H1 (cell line): ENCODE results near the gene MAPK14. TPM values are rescaled to one million over a fixed set of nuclear protein-coding genes. Genes with fewer than 3 reads are reported as not detected.
"Not testable (repeated sequence)": the region's sequence is repeated elsewhere in the genome, so short reads cannot be mapped to it uniquely, and the experiment has no call there.

Source experiments
- CTCF ChIA-PET: fragments of 300-600 bp; sonication (Branson Sonifier 250); formaldehyde crosslinking; loops from one replicate; lab custom pipeline; 2021; ENCODE audit not compliant: partially characterized antibody; lab: Charles Lee
- POLR2A ChIA-PET: fragments of 300-600 bp; sonication (Branson Sonifier 250); formaldehyde crosslinking; loops from one replicate; lab custom pipeline; 2021; ENCODE audit warnings: inconsistent platforms; ENCODE audit not compliant: partially characterized antibody; lab: Charles Lee
- DNase-seq, 2 experiments: peaks; one replicate each; pipeline versions ENCODE4 v3.0.0 to v3.0.0-alpha.2; 2010 to 2022; ENCODE audit warnings: low spot score in 2 of 2, low read depth in 1 of 2, mixed read lengths in 1 of 2
- FAIRE-seq: peaks from 2 replicates; lab custom pipeline; 2011; peaks lifted over from hg19 to GRCh38; lab: Jason Lieb, UNC
- H2AFZ ChIP-seq: 2 replicates; pipeline ENCODE4 v1.8.1; 2012; ENCODE audit warnings: low read length, inconsistent platforms
- H2AK5ac ChIP-seq: 2 replicates; pipeline ENCODE4 v1.6.1; 2013; ENCODE audit warnings: low read depth, low read length
- H2BK120ac ChIP-seq: replicated peaks from 2 replicates; pipeline ENCODE3; 2013; ENCODE audit warnings: low read depth, low read length, inconsistent platforms
- H2BK12ac ChIP-seq: 2 replicates; pipeline ENCODE4 v1.6.1; 2013; ENCODE audit warnings: low read depth, low read length
- H2BK15ac ChIP-seq: 2 replicates; pipeline ENCODE4 v1.6.1; 2013; ENCODE audit warnings: low read length
- H2BK20ac ChIP-seq: 2 replicates; pipeline ENCODE4 v1.6.1; 2013; ENCODE audit warnings: low read length
- H2BK5ac ChIP-seq: 2 replicates; pipeline ENCODE4 v1.6.1; 2013; ENCODE audit warnings: low read depth, low read length
- H3K14ac ChIP-seq: 2 replicates; pipeline ENCODE4 v1.6.1; 2013; ENCODE audit warnings: inconsistent platforms; ENCODE audit not compliant: insufficient read length
- H3K18ac ChIP-seq: 2 replicates; pipeline ENCODE4 v1.6.1; 2013; ENCODE audit warnings: low read length; ENCODE audit errors: extremely low read depth
- H3K23ac ChIP-seq: 2 replicates; pipeline ENCODE4 v1.6.1; 2013; ENCODE audit warnings: inconsistent platforms; ENCODE audit not compliant: insufficient read length
- H3K23me2 ChIP-seq: 2 replicates; pipeline ENCODE4 v1.6.1; 2013; ENCODE audit warnings: low read depth, low read length
- H3K27ac ChIP-seq: 2 replicates; pipeline ENCODE4 v1.6.1; 2011; ENCODE audit warnings: low read depth, low read length, inconsistent platforms
- H3K27me3 ChIP-seq, 4 experiments: replicated peaks in 1 of 4; 1 replicate in 1 of 4; 2 replicates in 3 of 4; pipeline versions ENCODE4 v1.6.1 to v1.8.1; 2011 to 2013; ENCODE audit warnings: low read length in 3 of 4, mild to moderate bottlenecking in 3 of 4, inconsistent platforms in 2 of 4, mixed read lengths in 2 of 4, moderate library complexity in 1 of 4; ENCODE audit not compliant: control insufficient read depth in 3 of 4, insufficient read depth in 3 of 4; ENCODE audit errors: extremely low read depth in 1 of 4
- H3K36me3 ChIP-seq, 4 experiments: 2 replicates each; pipeline versions ENCODE4 v1.6.1 to v1.8.1; 2011 to 2013; ENCODE audit warnings: mild to moderate bottlenecking in 4 of 4, low read length in 3 of 4, moderate library complexity in 2 of 4, control low read depth in 1 of 4, inconsistent platforms in 1 of 4; ENCODE audit not compliant: insufficient read depth in 4 of 4, control insufficient read depth in 2 of 4
- H3K4ac ChIP-seq: replicated peaks from 2 replicates; pipeline ENCODE3; 2013; ENCODE audit warnings: low read length, low read depth, mixed read lengths, inconsistent platforms; ENCODE audit not compliant: insufficient read length
- H3K4me1 ChIP-seq, 4 experiments: replicated peaks in 1 of 4; 1 replicate in 1 of 4; 2 replicates in 3 of 4; pipeline versions ENCODE4 v1.6.1 to v1.8.1; 2011 to 2013; ENCODE audit warnings: low read length in 3 of 4, inconsistent platforms in 2 of 4, mixed read lengths in 1 of 4; ENCODE audit not compliant: insufficient read depth in 4 of 4, control insufficient read depth in 3 of 4
- H3K4me2 ChIP-seq, 2 experiments: 2 replicates each; pipeline versions ENCODE4 v1.6.1 to v1.8.1; 2011 to 2013; ENCODE audit warnings: low read depth in 2 of 2, low read length in 2 of 2, control low read depth in 1 of 2, inconsistent platforms in 1 of 2, mild to moderate bottlenecking in 1 of 2; ENCODE audit not compliant: insufficient read depth in 1 of 2
- H3K4me3 ChIP-seq, 4 experiments: fragments of 200-600, 300-600 bp in 1 of 4; sonication (generic), shearing (Covaris generic), sonication (Bioruptor Twin) in 1 of 4; 2 replicates each; pipeline versions ENCODE4 v1.5.1 to v1.8.1; 2011 to 2016; ENCODE audit warnings: low read length in 4 of 4, low read depth in 3 of 4, control low read depth in 2 of 4, inconsistent platforms in 2 of 4, mild to moderate bottlenecking in 2 of 4, mixed read lengths in 1 of 4, moderate library complexity in 1 of 4; ENCODE audit not compliant: insufficient read depth in 2 of 4; ENCODE audit errors: extremely low read depth in 1 of 4
- H3K56ac ChIP-seq: replicated peaks from 2 replicates; pipeline ENCODE3; 2013; ENCODE audit warnings: low read depth, mild to moderate bottlenecking, mixed read lengths, low read length, inconsistent platforms; ENCODE audit not compliant: insufficient read length
- H3K79me1 ChIP-seq: 2 replicates; pipeline ENCODE4 v1.6.1; 2013; ENCODE audit warnings: low read depth, low read length, control low read depth
- H3K79me2 ChIP-seq, 2 experiments: 2 replicates each; pipeline versions ENCODE4 v1.6.1 to v1.8.1; 2012 to 2013; ENCODE audit warnings: low read length in 2 of 2, mild to moderate bottlenecking in 2 of 2, inconsistent platforms in 1 of 2; ENCODE audit not compliant: insufficient read depth in 2 of 2, control insufficient read depth in 1 of 2
- H3K9ac ChIP-seq, 4 experiments: replicated peaks in 1 of 4; 1 replicate in 1 of 4; 2 replicates in 3 of 4; pipeline versions ENCODE4 v1.6.1 to v1.8.1; 2011 to 2013; ENCODE audit warnings: low read depth in 3 of 4, low read length in 3 of 4, control low read depth in 2 of 4, mild to moderate bottlenecking in 2 of 4, moderate library complexity in 2 of 4, inconsistent platforms in 1 of 4; ENCODE audit errors: extremely low read depth in 1 of 4
- H3K9me3 ChIP-seq, 2 experiments: 2 replicates each; pipeline versions ENCODE4 v1.6.1 to v1.8.1; 2012 to 2013; ENCODE audit warnings: mild to moderate bottlenecking in 2 of 2, moderate library complexity in 2 of 2, control low read depth in 1 of 2, inconsistent platforms in 1 of 2, low read depth in 1 of 2, low read length in 1 of 2, mixed read lengths in 1 of 2; ENCODE audit not compliant: insufficient read depth in 2 of 2
- H4K20me1 ChIP-seq, 2 experiments: replicated peaks in 1 of 2; 2 replicates each; pipeline versions ENCODE3 to v1.8.1; 2011 to 2013; ENCODE audit warnings: inconsistent platforms in 2 of 2, low read length in 2 of 2, mild to moderate bottlenecking in 1 of 2; ENCODE audit not compliant: insufficient read depth in 2 of 2, control insufficient read depth in 1 of 2
- H4K5ac ChIP-seq: 2 replicates; pipeline ENCODE4 v1.6.1; 2013; ENCODE audit warnings: low read length, low read depth, mixed read lengths, inconsistent platforms; ENCODE audit not compliant: insufficient read length
- H4K8ac ChIP-seq: 2 replicates; pipeline ENCODE4 v1.8.0; 2013; ENCODE audit warnings: mild to moderate bottlenecking, moderate library complexity, low read length, inconsistent platforms; ENCODE audit not compliant: insufficient read depth; ENCODE audit errors: extremely low read depth
- H4K91ac ChIP-seq: replicated peaks from 2 replicates; pipeline ENCODE3; 2013; ENCODE audit warnings: low read length, mixed read lengths, inconsistent platforms; ENCODE audit not compliant: insufficient read length
- WGBS, 2 experiments: shearing (Covaris generic) in 1 of 2; methylation state at CpG; one replicate each; pipeline versions ENCODE4 v1.1.6 to v1.1.7; 2013 to 2015; ENCODE audit warnings: low lambda C conversion rate in 2 of 2, mixed read lengths in 2 of 2, inconsistent platforms in 1 of 2, low coverage in 1 of 2, missing lambda C conversion rate in 1 of 2; ENCODE audit not compliant: insufficient replicate concordance in 2 of 2, insufficient coverage in 1 of 2, insufficient read length in 1 of 2; ENCODE audit errors: extremely low coverage in 1 of 2, missing lambda C conversion rate in 1 of 2; 5-methylcytosine and 5-hydroxymethylcytosine counted together
- polyA plus RNA-seq, 7 experiments: library from polyadenylated mRNA; depleted of rRNA in 3 of 7; stranded (reverse) in 5 of 7; unstranded in 2 of 7; fragments of >200 nt in 5 of 7; fragments of 200-250 nt in 2 of 7; gene quantifications; 1 replicate in 5 of 7; 2 replicates in 1 of 7; 4 replicates in 1 of 7; pipeline versions ENCODE4 v1.2.1 to v1.2.3, GENCODE V29; 2011 to 2013; ENCODE audit warnings: missing spikeins in 2 of 7, mixed read lengths in 2 of 7
- total RNA-seq: library from RNA; stranded (reverse); fragmentation: NEBNext Ultra II Directional; extraction: Animal tissue kit (Norgen Biotek cat#: 25700); gene quantifications from 2 replicates; pipeline ENCODE4 v1.2.1, GENCODE V29; 2021

MAPK14 gene
- total and polyA plus RNA-seq, 2 of the 8 experiments (the other 6 are each of a cell fraction or from before 2014, with no cell fraction given) = 18.1 to 39.3 TPM

DNA sequence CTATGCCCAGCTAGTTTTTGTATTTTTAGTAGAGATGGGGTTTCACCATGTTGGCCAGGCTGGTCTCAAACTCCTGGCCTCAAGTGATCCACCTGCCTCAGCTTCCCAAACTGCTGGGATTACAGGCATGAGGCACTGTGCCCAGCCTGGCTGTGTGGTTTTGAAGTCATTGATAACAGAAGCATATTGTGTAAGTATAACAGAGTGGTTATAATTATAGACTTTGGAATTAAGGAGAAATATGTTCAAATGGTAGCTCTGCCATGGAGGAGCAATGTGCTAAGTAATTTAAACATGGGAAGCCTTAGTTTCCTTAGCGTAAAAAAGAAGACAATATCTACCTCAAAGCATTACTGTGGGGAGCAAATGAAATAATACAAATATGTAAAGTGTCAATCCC, 47.5 kb upstream of the MAPK14 start:
- H4K20me1 ChIP-seq, H3K4me2 ChIP-seq, H2AK5ac ChIP-seq, H2BK15ac ChIP-seq, H3K4ac ChIP-seq, FAIRE-seq, H3K27me3 ChIP-seq, H4K8ac ChIP-seq, H3K4me1 ChIP-seq, H3K9me3 ChIP-seq, H2AFZ ChIP-seq, H3K79me1 ChIP-seq, H3K18ac ChIP-seq, H3K23me2 ChIP-seq, H2BK20ac ChIP-seq, H3K27ac ChIP-seq, H3K36me3 ChIP-seq, H3K9ac ChIP-seq, H3K23ac ChIP-seq, H2BK12ac ChIP-seq, H3K79me2 ChIP-seq, H4K91ac ChIP-seq, H3K4me3 ChIP-seq, H2BK120ac ChIP-seq, H3K56ac ChIP-seq, DNase-seq, H3K14ac ChIP-seq, H4K5ac ChIP-seq, H2BK5ac ChIP-seq: not testable (repeated sequence)
- ChIA-PET POLR2A (interaction anchor here (1.1 kb wide), 1 partner anchor 47 kb away, joined by 3 read pairs; no protein-coding TSS in a partner anchor), CTCF (interaction anchor here (1.3 to 1.7 kb wide), 2 partner anchors 34 to 115 kb away, joined by 3 to 6 read pairs; no protein-coding TSS in a partner anchor)
- 91% methylated on average over 1 of the region's 1 CpG; no CpG with 5 or more reads in 1 of the 2 experiments for WGBS, 2 experiments
